D341Med (cell line): ENCODE results near the gene ENTPD5.
"Not testable (repeated sequence)": the region's sequence is repeated elsewhere in the genome, so short reads cannot be mapped to it uniquely, and the experiment has no call there.

Experiments
- DNase-seq: peaks from one replicate; pipeline ENCODE4 v3.0.0; 2012; ENCODE audit warnings: low spot score

ENTPD5 gene

DNA sequence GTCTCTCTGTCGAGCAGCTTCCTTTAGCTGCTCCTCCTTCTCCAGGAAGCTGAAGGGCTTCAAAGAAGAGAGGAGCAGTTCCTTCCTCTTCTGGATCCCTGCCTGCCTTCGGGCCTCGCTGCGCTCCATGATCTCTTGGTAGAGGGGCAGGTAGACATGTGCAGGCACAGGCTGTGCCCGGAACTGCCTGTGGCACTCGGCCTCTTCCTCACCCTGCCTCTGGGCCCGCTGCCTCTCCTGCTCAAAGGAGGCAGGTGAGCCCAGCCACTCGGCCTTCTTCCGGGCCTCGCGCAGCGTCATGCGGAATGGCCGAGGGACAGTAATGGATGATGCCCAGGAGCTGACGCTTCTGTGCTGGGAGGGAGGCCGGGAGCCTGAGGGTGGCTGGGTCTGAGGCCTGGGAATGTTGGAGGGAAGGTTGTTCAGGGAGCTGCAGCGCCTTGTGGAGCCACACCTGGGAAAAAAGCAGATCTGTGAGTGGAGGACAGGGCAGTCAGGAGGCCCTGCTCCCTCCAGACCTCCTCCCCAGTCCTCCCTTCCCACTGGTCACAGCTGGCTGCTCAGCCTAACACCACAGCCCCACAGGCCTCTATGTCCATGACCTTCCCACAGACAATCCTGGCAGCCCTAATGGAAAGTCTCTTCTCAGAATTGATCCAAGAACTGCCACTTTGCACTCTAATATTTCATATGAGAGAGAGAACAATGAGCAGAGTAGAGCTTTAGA lies 74.5 kb downstream of the ENTPD5 start:
- no peak for DNase-seq

DNA sequence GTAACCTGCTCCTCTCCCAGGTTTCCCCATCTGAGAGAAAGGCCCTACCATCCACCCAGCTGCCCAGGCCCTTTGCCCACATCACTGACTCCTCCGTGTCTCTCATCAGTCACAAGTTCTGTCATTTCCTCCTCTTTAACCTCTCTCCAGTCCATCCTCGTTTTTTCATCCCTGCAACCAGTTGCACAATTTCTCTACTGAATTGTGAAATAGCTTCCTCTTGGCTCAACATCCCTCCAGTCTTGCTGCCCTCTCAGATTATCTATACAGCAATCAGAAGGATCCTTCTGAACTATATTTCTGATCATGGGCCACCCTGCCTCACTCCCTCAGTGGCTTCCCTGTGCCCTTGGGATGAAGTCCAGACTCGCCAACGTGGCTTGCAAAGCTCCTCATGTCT lies 76.0 kb downstream of the ENTPD5 start:
- DNase-seq = no peak

DNA sequence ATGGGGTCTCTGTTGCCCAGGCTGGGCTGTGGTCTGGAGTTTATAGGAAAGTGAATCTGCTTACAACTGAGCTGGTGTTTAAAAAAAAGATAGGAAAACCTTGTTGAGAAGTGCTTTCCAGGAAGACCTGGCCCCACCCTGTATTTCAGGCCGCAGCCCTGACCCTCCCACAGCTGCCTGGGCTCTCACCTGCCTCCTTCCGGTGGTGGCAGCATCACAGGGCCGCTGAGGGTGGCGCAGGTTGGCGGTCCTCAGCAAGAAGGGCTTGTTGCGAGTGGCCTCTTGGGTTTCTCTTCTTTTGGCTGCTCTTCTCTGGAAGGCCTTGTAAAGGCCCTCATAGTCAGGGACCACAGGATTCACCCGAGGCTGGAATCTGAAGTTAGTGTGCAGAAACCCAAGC lies 76.9 kb downstream of the ENTPD5 start:
- DNase-seq = no peak

DNA sequence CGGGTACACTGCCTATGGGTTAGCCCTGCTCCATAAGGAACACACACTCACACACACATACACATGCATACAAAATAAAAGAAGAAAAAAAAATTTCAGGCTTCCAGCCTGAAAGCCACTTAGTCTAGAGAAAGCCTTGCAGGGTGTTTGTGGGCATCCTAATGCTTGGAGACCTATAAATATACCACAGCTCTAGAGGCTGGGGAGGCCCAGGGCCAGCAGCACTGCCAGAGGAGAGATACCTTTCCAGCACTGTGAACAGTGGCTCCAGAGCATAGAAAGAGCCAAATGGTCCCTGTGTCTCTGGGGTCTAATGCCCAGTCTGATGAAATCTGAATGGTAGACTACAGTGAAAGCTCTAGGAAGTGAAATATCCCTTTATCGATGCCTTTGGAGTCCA lies 82.1 kb downstream of the ENTPD5 start:
- no peak for DNase-seq

DNA sequence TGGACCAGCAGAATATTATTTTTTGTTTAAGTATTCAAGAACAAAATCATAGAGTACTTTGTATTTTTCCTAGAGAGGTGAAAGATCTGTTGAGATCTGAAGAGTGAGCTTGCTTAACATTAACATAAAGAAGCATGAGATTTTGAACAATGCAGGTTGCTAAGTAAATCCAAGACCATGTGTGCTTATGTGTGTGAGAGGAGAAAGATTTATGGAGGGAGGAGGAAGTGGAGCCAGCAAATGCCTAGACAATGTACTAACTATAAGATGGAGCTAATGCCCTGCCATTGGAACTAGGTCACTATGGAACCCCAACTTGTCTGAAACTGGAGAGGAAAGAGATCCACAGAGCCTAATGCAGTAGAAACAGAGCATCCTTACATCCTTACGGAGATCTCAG lies 82.5 kb downstream of the ENTPD5 start:
- no peak for DNase-seq

DNA sequence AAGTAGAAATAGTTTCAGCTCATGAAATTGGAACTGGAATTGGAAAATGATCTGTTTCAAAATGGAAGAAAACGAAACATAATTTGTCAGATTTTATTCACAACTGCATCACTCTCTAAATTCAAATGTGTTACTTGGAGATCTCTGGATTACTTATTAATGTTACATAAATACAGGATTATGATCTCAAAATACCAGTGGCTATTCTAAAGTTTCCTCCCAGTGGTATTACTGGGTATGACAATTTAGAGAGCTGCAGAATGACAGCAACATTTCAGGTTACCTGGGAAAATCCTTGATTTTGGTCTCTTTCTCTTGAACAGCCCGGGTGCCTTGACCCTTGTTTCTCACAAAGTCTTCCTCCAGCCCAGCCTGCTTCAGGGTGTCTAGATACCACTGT lies 83.4 kb downstream of the ENTPD5 start:
- DNase-seq = peak; percentile 51

DNA sequence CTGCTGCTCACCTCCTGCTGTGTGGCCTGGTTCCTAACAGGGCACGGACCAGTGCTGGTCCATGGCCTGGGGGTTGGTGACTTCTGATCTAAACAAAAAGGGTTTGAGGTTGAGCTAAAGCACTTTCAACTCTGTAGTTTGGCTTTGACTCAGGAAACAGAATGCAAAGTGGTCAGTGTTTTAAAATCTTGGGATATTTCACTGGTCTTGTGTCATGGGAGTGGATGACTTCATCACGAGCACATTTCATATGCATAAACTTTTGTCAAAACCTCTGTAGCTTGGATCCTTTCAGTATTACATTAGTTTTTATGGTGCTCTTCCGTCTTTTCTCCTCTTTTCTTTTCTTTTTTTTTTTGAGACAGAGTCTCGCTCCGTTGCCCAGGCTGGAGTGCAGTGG lies 94.8 kb downstream of the ENTPD5 start:
- DNase-seq = no peak

DNA sequence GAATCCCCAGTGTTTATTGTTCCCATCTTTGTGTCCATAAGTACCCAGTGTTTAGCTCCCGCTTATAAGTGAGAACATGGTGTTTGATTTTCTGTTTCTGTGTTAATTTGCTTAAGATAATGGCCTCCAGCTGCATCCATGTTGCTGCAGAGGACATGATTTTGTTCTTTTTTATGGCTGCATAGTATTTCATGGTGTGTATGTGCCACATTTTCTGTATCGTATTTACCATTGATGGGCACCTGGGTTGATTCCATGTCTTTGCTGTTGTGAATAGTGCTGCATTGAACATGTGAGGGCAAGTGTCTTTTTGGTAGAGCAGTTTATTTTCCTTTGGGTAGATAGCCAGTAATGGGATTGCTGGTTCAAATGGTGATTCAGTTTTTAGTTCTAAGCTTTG lies 99.6 kb downstream of the ENTPD5 start:
- DNase-seq = not testable (repeated sequence)

DNA sequence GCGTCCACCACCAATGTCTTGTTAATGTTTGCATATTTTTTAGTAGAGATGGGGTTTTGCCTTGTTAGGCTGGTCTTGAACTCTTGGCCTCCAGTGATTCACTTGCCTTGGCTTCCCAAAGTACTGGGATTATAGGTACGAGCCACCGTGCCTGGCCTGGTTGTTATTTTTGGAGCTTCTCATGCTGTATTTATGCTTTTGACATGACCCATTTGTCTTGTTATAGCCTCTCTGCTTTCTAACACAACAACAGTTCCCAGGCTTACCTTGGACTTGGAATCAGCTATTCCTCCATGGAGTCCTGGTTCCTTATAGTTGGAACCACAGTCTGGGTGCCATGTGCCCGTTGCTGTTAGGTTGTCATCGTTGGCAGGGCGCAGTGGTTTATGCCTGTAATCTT lies 102.8 kb downstream of the ENTPD5 start:
- DNase-seq = no peak

DNA sequence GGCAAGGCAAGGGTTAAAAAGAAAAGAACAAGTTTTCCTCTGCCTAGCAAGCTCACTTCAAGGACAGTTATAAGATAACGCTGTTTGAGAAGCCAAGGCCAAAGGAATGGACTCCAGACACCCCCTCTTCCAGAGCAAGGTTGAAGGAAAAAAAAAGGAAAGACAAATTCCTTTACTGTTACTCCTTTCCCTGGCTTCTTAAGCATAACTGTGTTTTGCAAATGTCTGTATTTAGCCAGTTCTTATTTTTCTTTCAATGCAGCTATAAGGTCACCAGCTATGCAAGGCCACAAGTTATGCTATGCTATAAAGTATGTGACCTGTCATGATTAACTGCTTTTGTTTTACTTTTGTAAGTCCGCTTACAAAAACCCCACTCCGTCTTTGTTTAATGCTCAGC lies 105.8 kb downstream of the ENTPD5 start:
- DNase-seq = no peak

DNA sequence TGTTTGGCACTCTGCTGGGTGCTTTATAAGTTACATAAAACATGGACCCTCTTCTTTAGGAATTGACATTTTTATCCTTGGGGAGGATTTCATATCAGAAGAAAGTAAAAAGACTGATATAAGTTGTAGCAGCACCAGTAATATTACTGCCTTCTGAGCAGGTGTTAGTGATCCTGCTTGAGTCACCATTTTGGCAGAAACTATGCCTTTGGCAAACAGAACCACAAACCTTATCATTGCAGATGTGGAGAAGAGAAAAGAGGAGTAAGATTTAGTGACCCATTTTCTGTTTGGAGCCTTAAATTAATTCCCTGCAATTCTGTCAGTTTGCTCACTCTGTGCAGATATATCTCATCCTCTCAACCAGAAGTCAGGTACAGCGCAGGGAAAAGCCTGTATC lies 109.4 kb downstream of the ENTPD5 start:
- no peak for DNase-seq
